GM12878 (cell line): Measurements from ENCODE around the gene PLS1. TPM values are rescaled to one million over a fixed set of nuclear protein-coding genes. Genes with fewer than 3 reads are reported as not detected.
"Not testable (repeated sequence)": the region's sequence is repeated elsewhere in the genome, so short reads cannot be mapped to it uniquely, and the experiment has no call there.

ENCODE experiments used
- ATAC-seq: fragments of 200-7000 bp; cut with Tn5 transposase; 3 replicates; pipeline ENCODE4 v1.9.1; 2020; ENCODE audit warnings: mild to moderate bottlenecking, moderate library complexity
- BruUV-seq: library from RNA; stranded (reverse); fragments of 400-500 nt; replicated peaks from 2 replicates; lab custom pipeline; 2021; lab: Mats Ljungman, UMichigan
- CTCF ChIA-PET: fragments of 300-600 bp; sonication (Branson Sonifier 250); formaldehyde crosslinking; extraction: SDS; loops from one replicate; lab custom pipeline; 2021; ENCODE audit warnings: inconsistent platforms; lab: Yijun Ruan, JAX
- POLR2A ChIA-PET: fragments of 350-600 bp; formaldehyde crosslinking; extraction: SDS; loops from one replicate; lab custom pipeline; 2021; ENCODE audit warnings: inconsistent platforms; lab: Charles Lee
- RAD21 ChIA-PET: fragments of 300-600 bp; sonication (Branson Sonifier 250); formaldehyde crosslinking; loops from one replicate; lab custom pipeline; 2023; ENCODE audit warnings: antibody characterized with exemption; ENCODE audit not compliant: unreplicated experiment; lab: Charles Lee
- SMC1A ChIA-PET: fragments of 300-600 bp; sonication (Branson Sonifier 250); formaldehyde crosslinking; loops from one replicate; lab custom pipeline; 2023; ENCODE audit not compliant: unreplicated experiment, uncharacterized antibody; lab: Charles Lee
- DNase-seq: peaks from one replicate; pipeline ENCODE4 v3.0.0-alpha.2; 2011; ENCODE audit warnings: low read depth, low spot score
- FAIRE-seq: peaks from 3 replicates; lab custom pipeline; 2011; peaks lifted over from hg19 to GRCh38; lab: Jason Lieb, UNC
- H2AFZ ChIP-seq: 2 replicates; pipeline ENCODE4 v1.6.0; 2011; ENCODE audit warnings: low read depth, low read length, control low read depth; ENCODE audit not compliant: control insufficient read depth
- H3K27ac ChIP-seq: 2 replicates; pipeline ENCODE4 v1.5.1; 2011; ENCODE audit warnings: control low read depth; ENCODE audit not compliant: control insufficient read depth, insufficient read depth
- H3K27me3 ChIP-seq, 2 experiments: replicated peaks in 1 of 2; 2 replicates each; pipeline versions ENCODE4 v1.6.0 to v1.6.1; 2011; ENCODE audit warnings: low read length in 1 of 2; ENCODE audit not compliant: control insufficient read depth in 2 of 2, insufficient read depth in 2 of 2
- H3K36me3 ChIP-seq, 2 experiments: 2 replicates each; pipeline ENCODE4 v1.5.1; 2011; ENCODE audit warnings: low read length in 1 of 2; ENCODE audit not compliant: control insufficient read depth in 2 of 2, insufficient read depth in 2 of 2
- H3K4me1 ChIP-seq: 2 replicates; pipeline ENCODE4 v1.6.1; 2011; ENCODE audit warnings: mild to moderate bottlenecking, low read length, moderate library complexity, mixed read lengths; ENCODE audit not compliant: control insufficient read depth, insufficient read depth
- H3K4me2 ChIP-seq: 2 replicates; pipeline ENCODE4 v1.6.0; 2011; ENCODE audit warnings: control low read depth; ENCODE audit not compliant: control insufficient read depth, insufficient read depth
- H3K4me3 ChIP-seq: fragments of 200-600 bp; sonication (generic); 2 replicates; pipeline ENCODE4 v1.5.1; 2016
- H3K79me2 ChIP-seq: 2 replicates; pipeline ENCODE4 v1.6.0; 2011; ENCODE audit warnings: low read length; ENCODE audit not compliant: control insufficient read depth, insufficient read depth
- H3K9ac ChIP-seq: 2 replicates; pipeline ENCODE4 v1.8.0; 2011; ENCODE audit warnings: low read length, control low read depth, mixed read lengths; ENCODE audit not compliant: control insufficient read depth, insufficient read depth
- H3K9me3 ChIP-seq: replicated peaks from 3 replicates; pipeline ENCODE4 v1.5.1; 2011; ENCODE audit warnings: mild to moderate bottlenecking, low read length; ENCODE audit not compliant: control insufficient read depth, insufficient read depth
- H4K20me1 ChIP-seq: 2 replicates; pipeline ENCODE4 v1.6.0; 2011; ENCODE audit not compliant: control insufficient read depth, insufficient read depth
- BMI1 ChIP-seq: fragments of 450-650 bp; IDR thresholded peaks from 2 replicates; pipeline ENCODE4 v1.6.1; 2016; ENCODE audit warnings: mild to moderate bottlenecking, moderate library complexity, borderline replicate concordance
- BRCA1 ChIP-seq: IDR thresholded peaks from 2 replicates; pipeline ENCODE4 v1.6.1; 2011; ENCODE audit warnings: low read depth, low read length, improper control_type of control experiment
- CHD1 ChIP-seq: IDR thresholded peaks from 2 replicates; pipeline ENCODE4 v1.6.1; 2012; ENCODE audit warnings: low read depth, low read length, improper control_type of control experiment
- EGR1 ChIP-seq, 2 experiments: IDR thresholded peaks; 1 replicate in 1 of 2; 2 replicates in 1 of 2; pipeline ENCODE4 v1.6.1; 2011 to 2012; ENCODE audit warnings: low read depth in 2 of 2, low read length in 2 of 2, borderline replicate concordance in 1 of 2, mild to moderate bottlenecking in 1 of 2, moderate library complexity in 1 of 2
- ETV6 ChIP-seq, 2 experiments: fragments of 450-650 bp in 1 of 2; IDR thresholded peaks in 1 of 2; conservative IDR thresholded peaks in 1 of 2; 2 replicates each; pipeline ENCODE4 v1.6.1; 2014; ENCODE audit warnings: antibody characterized with exemption in 1 of 2, borderline replicate concordance in 1 of 2, low read depth in 1 of 2, mild to moderate bottlenecking in 1 of 2, moderate library complexity in 1 of 2
- MTA3 ChIP-seq: IDR thresholded peaks from 2 replicates; pipeline ENCODE4 v1.6.1; 2012; ENCODE audit warnings: low read length, inconsistent platforms, borderline replicate concordance
- NFYA ChIP-seq: IDR thresholded peaks from 2 replicates; pipeline ENCODE4 v1.6.1; 2011; ENCODE audit warnings: low read depth, mild to moderate bottlenecking, low read length, improper control_type of control experiment, borderline replicate concordance
- RAD21 ChIP-seq: IDR thresholded peaks from 2 replicates; pipeline ENCODE4 v1.6.1; 2011; ENCODE audit warnings: mild to moderate bottlenecking, low read depth, low read length, moderate library complexity; ENCODE audit not compliant: insufficient read depth
- SIX5 ChIP-seq: IDR thresholded peaks from 2 replicates; pipeline ENCODE4 v1.6.1; 2011; ENCODE audit warnings: mild to moderate bottlenecking, low read depth, low read length, moderate library complexity; ENCODE audit not compliant: severe bottlenecking
- SMAD5 ChIP-seq: IDR thresholded peaks from 2 replicates; pipeline ENCODE4 v1.6.1; 2016; ENCODE audit warnings: antibody characterized with exemption, low read depth
- SPI1 ChIP-seq: IDR thresholded peaks from 2 replicates; pipeline ENCODE4 v1.6.1; 2011; ENCODE audit warnings: low read depth, mild to moderate bottlenecking, low read length, moderate library complexity, borderline replicate concordance; ENCODE audit not compliant: insufficient read depth
- WGBS: methylation state at CpG from one replicate; pipeline ENCODE4 v1.1.6; 2016; ENCODE audit warnings: low lambda C conversion rate; ENCODE audit not compliant: insufficient replicate concordance, insufficient coverage; ENCODE audit errors: missing lambda C conversion rate; 5-methylcytosine and 5-hydroxymethylcytosine counted together
- in situ Hi-C: fragments of 300-500 bp; cut with MboI; formaldehyde crosslinking; loops from 9 replicates; pipeline ENCODE4 v1.14.3; 2018; ENCODE audit warnings: mixed read lengths
- intact Hi-C: fragments of 100-400 bp; cut with micrococcal nuclease; formaldehyde crosslinking; loops from one replicate; pipeline ENCODE4 v1.14.2; 2022; ENCODE audit not compliant: unreplicated experiment
- polyA plus RNA-seq, 11 experiments: library from polyadenylated mRNA; depleted of rRNA in 4 of 11; unstranded in 6 of 11; stranded (reverse) in 5 of 11; fragments of >200 nt; fragmentation: Nextera tagmentation in 4 of 11; fragmentation: Illumina TruSeq in 1 of 11; extraction: Ambion mirVana in 4 of 11; extraction: Trizol in 1 of 11; gene quantifications; 1 replicate in 1 of 11; 2 replicates in 10 of 11; pipeline versions ENCODE4 v1.2.1 to v1.2.3, GENCODE V29; 2011 to 2016; ENCODE audit warnings: inconsistent platforms in 2 of 11, missing spikeins in 2 of 11, low read depth in 1 of 11
- total RNA-seq, 4 experiments: library from RNA; depleted of rRNA in 3 of 4; stranded (reverse); fragments of >200 nt in 3 of 4; fragmentation: Illumina TruSeq in 1 of 4; extraction: Trizol in 1 of 4; gene quantifications; 2 replicates each; pipeline versions ENCODE4 v1.2.1 to v1.2.3, GENCODE V29; 2013 to 2021
- TF ChIP-seq, protein P1 (sequence below): IDR thresholded peaks from 2 replicates; pipeline ENCODE4 v1.6.1; 2012; ENCODE audit warnings: low read depth, low read length, improper control_type of control experiment

PLS1 gene
- total and polyA plus RNA-seq, 10 of the 15 experiments (the other 5 are each of a cell fraction or from before 2014, with no cell fraction given), result 0.59 to 11.7 (median 1.7) TPM

GRCh38 chr3:142709207-142709606, 113.0 kb downstream of the PLS1 start (continued):
- TF ChIP-seq CHD1, result no peak
- TF ChIP-seq, all 136 proteins: peak for 0

GRCh38 chr3:142714882-142715281, 118.7 kb downstream of the PLS1 start:
- H2AFZ ChIP-seq, DNase-seq, FAIRE-seq, H3K36me3 ChIP-seq, H3K27me3 ChIP-seq, H3K9ac ChIP-seq, H3K4me2 ChIP-seq, H3K79me2 ChIP-seq, RAD21 ChIA-PET, intact Hi-C loops, SMC1A ChIA-PET, in situ Hi-C loops, H3K9me3 ChIP-seq, BruUV-seq, CTCF ChIA-PET, ATAC-seq, H4K20me1 ChIP-seq, POLR2A ChIA-PET, H3K4me1 ChIP-seq, H3K4me3 ChIP-seq, H3K27ac ChIP-seq: not testable (repeated sequence)
- 36% methylated on average over 3 of the region's 3 CpGs for WGBS

- Histone ChIP-seq H3K27me3 (no peaks in the 10 kb centered on the region), H3K27ac (no peak overlapping the region), H3K9ac (no peak overlapping the region), H3K9me3 (no peaks in the 10 kb centered on the region), H3K36me3 (no peaks in the 10 kb centered on the region), H3K79me2 (no peaks in the 10 kb centered on the region), H3K4me1 (no peaks in the 10 kb centered on the region), H4K20me1 (no peaks in the 10 kb centered on the region), H3K4me2 (no peak overlapping the region), H3K4me3 (no peak overlapping the region), H2AFZ (no peak overlapping the region)
- CTCF ChIA-PET, result no interaction called here
- SMC1A ChIA-PET, result no interaction called here
- RAD21 ChIA-PET, result no interaction called here
- ATAC-seq (no peak), FAIRE-seq (no peak), DNase-seq (no peak)
- in situ Hi-C loops, result no loop called here
- POLR2A ChIA-PET, result no interaction called here
- BruUV-seq, result no TSS peak
- intact Hi-C loops, result no loop called here
- TF ChIP-seq SPI1, result no peak
- no peak for TF ChIP-seq NFYA
- no peak for TF ChIP-seq BMI1
- TF ChIP-seq, protein P1, sequence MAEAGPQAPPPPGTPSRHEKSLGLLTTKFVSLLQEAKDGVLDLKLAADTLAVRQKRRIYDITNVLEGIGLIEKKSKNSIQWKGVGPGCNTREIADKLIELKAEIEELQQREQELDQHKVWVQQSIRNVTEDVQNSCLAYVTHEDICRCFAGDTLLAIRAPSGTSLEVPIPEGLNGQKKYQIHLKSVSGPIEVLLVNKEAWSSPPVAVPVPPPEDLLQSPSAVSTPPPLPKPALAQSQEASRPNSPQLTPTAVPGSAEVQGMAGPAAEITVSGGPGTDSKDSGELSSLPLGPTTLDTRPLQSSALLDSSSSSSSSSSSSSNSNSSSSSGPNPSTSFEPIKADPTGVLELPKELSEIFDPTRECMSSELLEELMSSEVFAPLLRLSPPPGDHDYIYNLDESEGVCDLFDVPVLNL, result no peak
- TF ChIP-seq SIX5, result no peak
- no peak for TF ChIP-seq SMAD5
- no peak for TF ChIP-seq BRCA1
- no peak for TF ChIP-seq ETV6 (conservative IDR thresholded peaks at IDR 0.05 in 1 of 2, IDR thresholded peaks at IDR 0.05 in 1 of 2; ENCODE audit: borderline replicate concordance in 1 of 2, low read depth in 1 of 2)
- TF ChIP-seq EGR1 (IDR thresholded peaks at IDR 0.05; ENCODE audit: borderline replicate concordance in 1 of 2, low read depth in 2 of 2, low read length in 2 of 2), result no peak
- no peak for TF ChIP-seq MTA3
- TF ChIP-seq RAD21, result no peak
- 37% methylated on average over 4 of the region's 4 CpGs for WGBS
These were observed 119.9 kb downstream of the PLS1 start for GRCh38 chr3:142716102-142716501.
